Osteoblast (primary cell): ENCODE measurements around the gene THAP7. TPM values are rescaled to one million over a fixed set of nuclear protein-coding genes. Genes with fewer than 3 reads are reported as not detected.

Experiments used
- DNase-seq: peaks from one replicate; pipeline ENCODE4 v3.0.0; 2011; ENCODE audit warnings: low spot score, mixed read lengths; ENCODE audit not compliant: insufficient read length; ENCODE audit errors: missing footprints
- H2AFZ ChIP-seq: 2 replicates; pipeline ENCODE4 v1.6.0; 2011; ENCODE audit warnings: mild to moderate bottlenecking, low read length
- H3K27ac ChIP-seq: 2 replicates; pipeline ENCODE4 v1.5.1; 2011; ENCODE audit warnings: mild to moderate bottlenecking, low read depth, low read length, moderate library complexity
- H3K27me3 ChIP-seq: 2 replicates; pipeline ENCODE4 v1.6.0; 2012; ENCODE audit warnings: mild to moderate bottlenecking, control low read depth, inconsistent platforms, low read length, moderate library complexity; ENCODE audit not compliant: insufficient read depth
- H3K36me3 ChIP-seq: 2 replicates; pipeline ENCODE4 v1.5.1; 2011; ENCODE audit warnings: mild to moderate bottlenecking, low read length, control low read depth, moderate library complexity; ENCODE audit not compliant: insufficient read depth
- H3K4me1 ChIP-seq: 2 replicates; pipeline ENCODE4 v1.5.1; 2011; ENCODE audit warnings: mild to moderate bottlenecking, low read length, control low read depth, moderate library complexity; ENCODE audit not compliant: insufficient read depth
- H3K4me2 ChIP-seq: 2 replicates; pipeline ENCODE4 v1.6.0; 2011; ENCODE audit warnings: mild to moderate bottlenecking, low read length; ENCODE audit not compliant: insufficient read depth
- H3K4me3 ChIP-seq: fragments of 200-600 bp; sonication (generic); 3 replicates; pipeline ENCODE4 v1.5.1; 2012; ENCODE audit warnings: mild to moderate bottlenecking, low read length, inconsistent platforms; ENCODE audit not compliant: insufficient read depth
- H3K79me2 ChIP-seq: 2 replicates; pipeline ENCODE4 v1.6.0; 2012; ENCODE audit warnings: mild to moderate bottlenecking, low read length, control low read depth, inconsistent platforms; ENCODE audit not compliant: insufficient read depth
- H3K9me3 ChIP-seq: 2 replicates; pipeline ENCODE4 v1.5.1; 2011; ENCODE audit warnings: low read depth, low read length, control low read depth
- H4K20me1 ChIP-seq: 2 replicates; pipeline ENCODE4 v1.6.0; 2012; ENCODE audit warnings: mild to moderate bottlenecking, low read length, control low read depth; ENCODE audit not compliant: insufficient read depth
- total RNA-seq: library from RNA; depleted of rRNA; stranded (reverse); fragments of >200 nt; gene quantifications from 2 replicates; pipeline ENCODE4 v1.2.3, GENCODE V29; 2012
- TF ChIP-seq, protein P1 (sequence below): IDR thresholded peaks from 2 replicates; pipeline ENCODE4 v1.5.1; 2011; ENCODE audit warnings: mild to moderate bottlenecking, low read depth, low read length, moderate library complexity; ENCODE audit errors: extremely low read depth

The THAP7 gene
- total RNA-seq, 1 donor = 24.2 TPM

DNA sequence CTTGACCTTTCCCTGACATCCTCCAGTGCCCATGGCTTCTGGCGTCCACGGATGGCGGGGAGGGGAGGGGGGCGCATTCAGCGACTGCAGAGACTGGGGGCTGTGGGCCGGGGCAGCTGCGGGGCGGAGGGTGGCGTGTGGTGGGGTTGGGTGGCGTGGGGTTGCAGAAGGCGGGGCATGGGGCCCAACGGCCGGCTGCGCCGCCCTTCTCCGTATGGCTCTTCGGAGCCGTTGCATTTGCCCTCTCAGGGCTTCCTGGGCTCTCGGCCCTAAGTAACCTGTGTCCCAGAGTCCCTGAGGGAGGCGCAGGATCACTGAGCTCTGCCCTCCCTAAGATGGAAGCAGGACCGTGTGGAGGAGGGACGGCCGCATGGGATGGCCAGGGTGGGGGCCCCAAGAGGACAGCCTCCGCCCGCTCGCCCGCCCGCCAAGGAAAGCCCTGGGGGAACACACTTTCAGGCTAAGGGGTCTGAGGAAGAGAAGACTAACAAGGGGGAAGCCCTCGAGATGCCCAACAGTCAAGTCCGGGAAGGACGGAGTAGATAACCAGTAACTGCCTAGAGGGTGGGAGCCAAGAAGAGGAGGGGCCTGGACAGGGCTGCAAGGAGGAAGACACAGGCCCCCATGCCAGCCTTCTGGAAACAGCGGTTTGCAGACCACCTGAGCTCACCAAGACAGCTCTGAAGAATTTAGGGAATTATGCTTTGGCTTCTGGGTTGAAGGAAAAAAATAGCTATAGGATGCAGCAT lies 44.1 kb downstream of the THAP7 start:
- peaks cover 15% of the 10 kb centered on the region for H4K20me1 ChIP-seq
- peak overlapping the region; percentile 79 for H2AFZ ChIP-seq
- H3K79me2 ChIP-seq = peaks cover 11% of the 10 kb centered on the region
- no peaks in the 10 kb centered on the region for H3K27me3 ChIP-seq
- H3K36me3 ChIP-seq = peaks cover 9% of the 10 kb centered on the region
- TF ChIP-seq, protein P1, sequence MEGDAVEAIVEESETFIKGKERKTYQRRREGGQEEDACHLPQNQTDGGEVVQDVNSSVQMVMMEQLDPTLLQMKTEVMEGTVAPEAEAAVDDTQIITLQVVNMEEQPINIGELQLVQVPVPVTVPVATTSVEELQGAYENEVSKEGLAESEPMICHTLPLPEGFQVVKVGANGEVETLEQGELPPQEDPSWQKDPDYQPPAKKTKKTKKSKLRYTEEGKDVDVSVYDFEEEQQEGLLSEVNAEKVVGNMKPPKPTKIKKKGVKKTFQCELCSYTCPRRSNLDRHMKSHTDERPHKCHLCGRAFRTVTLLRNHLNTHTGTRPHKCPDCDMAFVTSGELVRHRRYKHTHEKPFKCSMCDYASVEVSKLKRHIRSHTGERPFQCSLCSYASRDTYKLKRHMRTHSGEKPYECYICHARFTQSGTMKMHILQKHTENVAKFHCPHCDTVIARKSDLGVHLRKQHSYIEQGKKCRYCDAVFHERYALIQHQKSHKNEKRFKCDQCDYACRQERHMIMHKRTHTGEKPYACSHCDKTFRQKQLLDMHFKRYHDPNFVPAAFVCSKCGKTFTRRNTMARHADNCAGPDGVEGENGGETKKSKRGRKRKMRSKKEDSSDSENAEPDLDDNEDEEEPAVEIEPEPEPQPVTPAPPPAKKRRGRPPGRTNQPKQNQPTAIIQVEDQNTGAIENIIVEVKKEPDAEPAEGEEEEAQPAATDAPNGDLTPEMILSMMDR = no peak
- peaks cover 13% of the 10 kb centered on the region for H3K4me1 ChIP-seq
- peak; percentile 92 for DNase-seq
- H3K4me3 ChIP-seq = peak overlapping the region; percentile 84
- no peaks in the 10 kb centered on the region for H3K9me3 ChIP-seq
- no peak overlapping the region for H3K27ac ChIP-seq
- H3K4me2 ChIP-seq = peak overlapping the region; percentile 85

DNA sequence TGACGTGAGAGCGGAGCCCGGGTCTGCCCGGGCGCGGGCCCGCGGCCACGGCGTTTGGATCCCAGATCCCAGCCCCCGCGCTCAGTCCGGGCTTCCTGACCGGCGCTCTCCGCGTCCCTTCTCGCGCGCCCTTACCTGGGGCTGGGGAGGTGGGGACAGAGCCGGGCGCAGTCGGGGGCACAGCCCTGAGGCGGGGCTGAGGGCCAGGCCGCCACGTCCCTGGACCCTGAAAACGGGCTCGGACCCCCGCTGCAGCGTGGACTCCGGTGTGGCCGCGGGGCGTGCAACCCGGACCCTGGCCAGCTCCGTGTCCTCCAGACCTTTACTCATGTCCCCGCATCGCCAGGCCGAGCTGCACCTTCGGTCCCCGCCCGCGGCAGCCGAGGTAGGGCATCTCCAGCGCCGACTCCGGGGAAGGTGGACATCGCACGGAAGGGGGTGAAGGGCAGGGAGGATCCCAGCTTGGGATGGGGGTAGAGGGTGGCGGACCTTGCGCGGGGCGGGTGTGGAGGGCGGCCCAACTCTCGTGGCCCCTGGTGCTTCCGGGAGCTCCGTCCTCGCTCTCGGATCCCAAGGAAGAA lies 44.7 kb downstream of the THAP7 start:
- TF ChIP-seq, protein P1 = no peak
- peaks cover 13% of the 10 kb centered on the region for H3K4me1 ChIP-seq
- H3K36me3 ChIP-seq = peaks cover 16% of the 10 kb centered on the region
- H4K20me1 ChIP-seq = peaks cover 18% of the 10 kb centered on the region
- peak overlapping the region; percentile 79 for H2AFZ ChIP-seq
- H3K4me2 ChIP-seq = peak overlapping the region; percentile 85
- peak overlapping the region; percentile 84 for H3K4me3 ChIP-seq
- no peak overlapping the region for H3K27ac ChIP-seq
- peaks cover 17% of the 10 kb centered on the region for H3K79me2 ChIP-seq
- H3K9me3 ChIP-seq = no peaks in the 10 kb centered on the region
- DNase-seq = peak; percentile 92
- H3K27me3 ChIP-seq = no peaks in the 10 kb centered on the region

DNA sequence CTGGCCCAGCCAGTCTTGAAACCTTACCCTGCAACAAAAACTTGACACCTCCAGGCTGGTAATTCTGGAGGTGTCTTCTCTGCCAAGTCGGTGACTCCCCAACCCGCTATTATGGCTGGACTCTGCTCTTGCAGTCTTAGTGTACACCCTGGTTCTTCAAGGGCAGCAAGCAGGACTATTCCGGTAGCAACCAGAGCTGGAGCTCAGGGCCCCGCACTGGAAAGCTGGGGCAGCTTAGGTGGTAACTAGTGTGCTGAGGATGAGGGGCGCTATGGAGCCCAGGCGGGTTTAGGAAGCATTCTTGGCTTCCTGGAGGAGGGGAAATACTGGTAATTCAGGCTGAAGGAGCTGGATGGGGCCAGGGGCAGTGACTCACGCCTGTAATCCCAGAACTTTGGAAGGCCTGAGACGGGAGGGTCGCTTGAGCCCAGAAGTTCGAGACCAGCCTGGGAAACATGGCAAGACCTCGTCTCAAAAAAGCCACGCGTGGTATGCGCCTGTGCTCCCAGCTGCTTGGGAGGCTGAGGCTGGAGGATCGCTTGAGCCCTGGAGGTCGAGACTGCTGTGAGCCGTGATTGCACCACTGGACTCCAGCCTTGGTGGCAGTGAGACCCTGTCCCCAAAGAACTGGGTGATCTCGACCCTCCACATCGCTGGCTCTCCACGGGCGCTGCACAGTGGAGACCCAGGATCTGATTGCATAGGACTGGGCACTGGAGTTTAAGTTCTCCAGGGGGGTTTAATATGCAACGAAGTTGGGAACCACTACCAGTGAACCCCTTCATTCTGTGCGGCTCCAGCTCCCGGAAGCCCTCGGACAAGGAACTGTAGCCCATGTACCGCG lies 45.4 kb downstream of the THAP7 start:
- TF ChIP-seq, protein P1 = no peak
- peak overlapping the region; percentile 85 for H3K4me2 ChIP-seq
- H3K79me2 ChIP-seq = peaks cover 24% of the 10 kb centered on the region
- H3K27me3 ChIP-seq = no peaks in the 10 kb centered on the region
- H4K20me1 ChIP-seq = peaks cover 24% of the 10 kb centered on the region
- no peak overlapping the region for H3K27ac ChIP-seq
- DNase-seq = peak; percentile 69
- H3K4me3 ChIP-seq = peak overlapping the region; percentile 84
- peaks cover 13% of the 10 kb centered on the region for H3K4me1 ChIP-seq
- peaks cover 22% of the 10 kb centered on the region for H3K36me3 ChIP-seq
- H3K9me3 ChIP-seq = no peaks in the 10 kb centered on the region
- peak overlapping the region; percentile 51 for H2AFZ ChIP-seq
